Fibroblast of villous mesenchyme (primary cell): Measurements from ENCODE around the gene RBBP7. TPM values are rescaled to one million over a fixed set of nuclear protein-coding genes. Genes with fewer than 3 reads are reported as not detected.

Experiments used
- DNase-seq: peaks from one replicate; pipeline ENCODE4 v3.0.0-alpha.2; 2010; ENCODE audit warnings: low read depth
- H3K4me3 ChIP-seq: 2 replicates; pipeline ENCODE4 v1.5.1; 2011; ENCODE audit warnings: low read depth, mild to moderate bottlenecking, low read length
- total RNA-seq: library from RNA; depleted of rRNA; stranded (reverse); fragments of >200 nt; gene quantifications from 2 replicates; pipeline ENCODE4 v1.2.3, GENCODE V29; 2012
- TF ChIP-seq, protein P1 (sequence below): IDR thresholded peaks from 2 replicates; pipeline ENCODE4 v1.5.1; 2012; ENCODE audit warnings: low read depth, mild to moderate bottlenecking, low read length; ENCODE audit not compliant: insufficient read depth

RBBP7 gene
- total RNA-seq, 1 donor = 124 TPM

DNA sequence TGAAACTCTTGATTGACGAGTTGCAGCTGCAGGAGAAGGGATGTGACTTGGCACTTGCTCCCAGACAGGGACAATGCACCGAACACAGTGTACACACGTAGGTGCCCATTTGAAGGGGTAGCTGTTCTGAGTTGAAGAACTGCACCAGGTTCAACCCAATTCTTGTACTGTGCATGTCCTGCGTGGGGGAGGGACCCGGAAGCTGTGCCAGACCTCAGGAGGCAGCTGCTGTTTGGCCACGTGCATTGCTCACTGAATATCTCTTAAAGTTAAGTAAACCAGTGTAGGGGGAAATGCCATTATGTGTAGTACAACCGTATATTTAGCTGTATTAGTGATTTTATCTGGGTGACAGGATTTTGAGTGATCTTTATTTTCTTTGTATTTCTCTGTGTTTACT, 12.0 kb upstream of the RBBP7 start:
- TF ChIP-seq, protein P1, sequence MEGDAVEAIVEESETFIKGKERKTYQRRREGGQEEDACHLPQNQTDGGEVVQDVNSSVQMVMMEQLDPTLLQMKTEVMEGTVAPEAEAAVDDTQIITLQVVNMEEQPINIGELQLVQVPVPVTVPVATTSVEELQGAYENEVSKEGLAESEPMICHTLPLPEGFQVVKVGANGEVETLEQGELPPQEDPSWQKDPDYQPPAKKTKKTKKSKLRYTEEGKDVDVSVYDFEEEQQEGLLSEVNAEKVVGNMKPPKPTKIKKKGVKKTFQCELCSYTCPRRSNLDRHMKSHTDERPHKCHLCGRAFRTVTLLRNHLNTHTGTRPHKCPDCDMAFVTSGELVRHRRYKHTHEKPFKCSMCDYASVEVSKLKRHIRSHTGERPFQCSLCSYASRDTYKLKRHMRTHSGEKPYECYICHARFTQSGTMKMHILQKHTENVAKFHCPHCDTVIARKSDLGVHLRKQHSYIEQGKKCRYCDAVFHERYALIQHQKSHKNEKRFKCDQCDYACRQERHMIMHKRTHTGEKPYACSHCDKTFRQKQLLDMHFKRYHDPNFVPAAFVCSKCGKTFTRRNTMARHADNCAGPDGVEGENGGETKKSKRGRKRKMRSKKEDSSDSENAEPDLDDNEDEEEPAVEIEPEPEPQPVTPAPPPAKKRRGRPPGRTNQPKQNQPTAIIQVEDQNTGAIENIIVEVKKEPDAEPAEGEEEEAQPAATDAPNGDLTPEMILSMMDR = no peak
- peak overlapping the region; percentile 60 for H3K4me3 ChIP-seq
- DNase-seq = peak; percentile 26

DNA sequence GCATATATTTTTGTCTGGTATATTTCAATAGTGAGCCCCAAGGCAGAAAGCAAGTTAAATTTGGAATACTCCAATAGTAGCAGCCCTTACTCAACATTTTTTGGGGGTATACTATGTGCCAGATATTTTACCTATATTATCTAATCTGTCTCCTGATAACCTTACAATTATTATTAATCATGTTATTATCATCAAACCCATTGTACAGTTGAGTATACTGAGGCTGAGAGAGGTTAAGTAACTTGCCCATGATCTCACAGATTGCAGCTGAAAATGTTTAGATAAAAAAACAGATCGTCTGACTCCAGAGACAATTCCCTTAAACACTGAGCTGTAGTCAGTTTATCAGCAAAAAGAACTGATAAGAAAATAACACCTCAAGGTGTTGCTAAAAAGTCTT, 6.5 kb upstream of the RBBP7 start:
- no peak overlapping the region for H3K4me3 ChIP-seq
- DNase-seq = no peak
- TF ChIP-seq, protein P1 = no peak

DNA sequence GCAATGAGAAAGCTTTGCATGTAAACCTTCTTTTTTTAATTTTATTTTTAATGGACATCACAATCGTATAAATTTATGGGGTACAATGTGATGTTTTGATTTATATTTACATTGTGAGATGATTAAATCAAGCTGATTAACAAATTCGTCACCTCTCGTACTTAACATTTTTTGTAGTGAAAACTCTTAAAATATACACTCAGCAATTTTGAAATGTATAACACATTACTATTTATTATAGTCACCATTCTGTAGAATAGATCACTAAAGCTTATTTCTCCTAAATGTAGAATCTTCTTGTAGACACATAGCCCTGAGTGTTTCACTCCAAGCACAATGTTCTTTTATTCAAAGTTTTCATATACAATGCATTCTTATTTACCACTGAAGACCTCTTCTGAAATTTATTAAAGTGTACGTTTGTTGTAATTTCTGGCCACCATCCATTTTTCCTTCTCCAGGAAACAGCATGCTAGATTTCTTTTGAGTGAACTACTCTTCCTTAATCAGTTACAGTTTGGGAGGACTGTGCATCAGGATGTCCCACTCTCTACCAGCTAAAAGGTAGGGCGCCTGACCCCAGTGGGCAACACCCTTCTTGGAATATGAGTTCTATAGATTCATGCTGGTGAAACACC, 4.4 kb upstream of the RBBP7 start:
- TF ChIP-seq, protein P1 = no peak
- DNase-seq = no peak
- no peak overlapping the region for H3K4me3 ChIP-seq

DNA sequence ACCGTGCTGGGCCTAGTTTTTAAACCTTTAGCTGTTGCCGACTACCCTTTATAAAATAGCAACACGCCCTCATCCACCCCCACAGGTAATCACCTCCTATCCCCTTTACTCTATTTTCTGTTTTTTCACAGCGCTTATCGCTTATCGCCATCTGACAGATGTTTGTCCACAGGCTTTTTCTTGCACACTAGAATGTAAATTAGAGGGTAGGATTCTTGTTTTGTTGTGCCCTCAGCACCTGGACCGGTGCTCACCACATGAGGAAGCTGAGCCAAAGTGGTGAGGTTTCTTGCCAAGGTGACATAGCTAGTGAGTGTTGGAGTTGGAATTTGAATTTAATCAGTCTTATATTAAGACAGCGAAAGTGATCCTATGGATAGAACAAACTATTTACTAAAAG, 2.9 kb upstream of the RBBP7 start:
- TF ChIP-seq, protein P1 = no peak
- DNase-seq = no peak
- no peak overlapping the region for H3K4me3 ChIP-seq

DNA sequence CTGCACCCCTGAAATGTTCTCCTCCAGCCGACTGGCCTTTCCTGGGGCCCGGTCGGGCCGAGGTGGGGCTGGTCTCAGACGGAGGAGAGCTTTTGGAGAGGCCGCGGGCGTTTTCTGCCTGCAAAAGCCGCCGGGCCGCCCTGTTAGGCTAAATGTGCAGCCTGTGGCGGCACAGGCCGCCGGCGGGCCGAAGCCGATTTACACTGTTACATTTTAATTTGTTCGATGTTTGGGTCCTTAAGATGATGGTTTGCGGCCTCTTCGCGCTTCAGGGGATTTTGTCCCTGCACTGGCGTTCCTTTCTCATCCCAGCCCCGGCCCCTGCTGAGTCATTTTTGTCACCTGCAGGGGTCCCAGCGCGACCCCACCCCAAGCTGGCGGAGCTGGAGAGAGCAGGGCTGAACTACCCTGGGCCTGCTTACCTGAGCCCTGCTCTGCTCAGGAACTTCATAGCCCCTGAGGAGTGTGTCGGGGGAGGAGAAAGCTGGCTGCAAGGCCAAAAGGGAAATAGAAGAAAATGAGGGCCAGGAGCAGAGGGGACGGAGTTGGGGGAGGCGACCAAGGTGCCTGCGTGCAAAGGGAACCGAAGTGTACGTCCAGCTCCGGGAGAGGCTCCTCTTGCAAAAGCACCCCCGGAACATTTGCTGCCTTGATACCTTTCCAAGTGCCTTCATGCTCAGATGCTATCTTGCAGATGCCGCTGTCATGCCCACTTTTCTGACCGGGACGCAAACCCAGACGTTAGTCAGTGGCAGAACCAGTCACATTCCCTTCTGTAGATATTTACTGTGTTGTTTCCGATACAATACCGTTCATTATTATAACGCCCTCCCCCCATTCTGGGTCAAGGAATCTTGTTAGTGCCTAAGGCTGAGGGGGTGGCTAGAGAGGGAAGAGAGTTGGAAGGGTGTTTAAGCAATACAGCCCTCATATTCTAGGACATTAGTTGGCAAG, 977 bp upstream of the RBBP7 start:
- TF ChIP-seq, protein P1 = no peak
- peak overlapping the region; percentile 54 for H3K4me3 ChIP-seq
- DNase-seq = no peak

DNA sequence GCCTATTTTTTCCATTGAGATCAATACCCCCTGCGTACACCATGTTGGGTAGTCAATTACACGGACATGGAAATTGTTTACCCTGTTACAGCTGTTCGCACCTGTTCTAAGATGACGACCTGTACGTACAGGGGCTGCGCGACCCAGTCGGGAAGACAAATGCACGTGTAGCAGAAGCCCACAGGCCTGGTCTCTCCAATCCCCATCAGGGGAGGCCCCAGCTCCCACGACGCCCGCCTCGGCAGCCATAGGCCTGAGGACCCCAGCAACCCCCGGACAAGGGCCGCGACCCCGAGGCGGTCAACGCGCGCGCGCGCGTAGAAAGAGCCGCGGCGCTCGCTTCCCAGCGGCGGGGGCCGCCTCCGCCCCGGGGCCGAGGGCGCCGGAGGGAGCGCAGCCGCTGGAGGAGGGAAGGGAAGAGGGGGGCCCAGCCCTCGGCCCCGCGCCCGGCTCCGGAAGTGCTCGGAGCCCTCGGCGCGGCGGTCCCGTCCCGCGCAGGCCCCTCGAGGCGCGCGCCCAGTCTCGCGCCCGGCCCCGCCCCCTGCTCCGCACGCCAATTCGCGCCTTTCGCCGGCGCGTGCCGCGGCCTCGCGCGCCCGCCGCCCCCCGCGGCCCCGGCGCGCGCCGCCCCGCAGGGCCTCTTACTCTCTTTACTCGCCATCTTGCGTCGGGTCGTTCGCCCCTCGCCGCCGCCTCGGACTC, 618 bp downstream of the RBBP7 start:
- H3K4me3 ChIP-seq = peak overlapping the region; percentile 81
- TF ChIP-seq, protein P1 = no peak
- DNase-seq = peak; percentile 33
